Thymus (tissue), 11 donors: ENCODE data around the gene CYP11A1. TPM values are rescaled to one million over a fixed set of nuclear protein-coding genes. Genes with fewer than 3 reads are reported as not detected.

Source experiments
- DNase-seq, 9 donors: peaks; one replicate each; pipeline ENCODE4 v3.0.0-alpha.2; 2013; ENCODE audit warnings: low spot score in 9 of 9, low read depth in 6 of 9, missing footprints in 1 of 9
- H3K27ac ChIP-seq, 2 donors: one replicate each; pipeline ENCODE4 v1.5.1; 2013; ENCODE audit warnings: control low read depth in 1 of 2, low read depth in 1 of 2, low read length in 1 of 2, mild to moderate bottlenecking in 1 of 2, moderate library complexity in 1 of 2
- H3K27me3 ChIP-seq, 2 donors: one replicate each; pipeline ENCODE4 v1.5.1; 2013; ENCODE audit warnings: low read length in 1 of 2; ENCODE audit not compliant: control insufficient read depth in 2 of 2, insufficient read depth in 1 of 2
- H3K36me3 ChIP-seq, 2 donors: one replicate each; pipeline ENCODE4 v1.5.1; 2013; ENCODE audit warnings: low read length in 1 of 2, mild to moderate bottlenecking in 1 of 2, moderate library complexity in 1 of 2; ENCODE audit not compliant: control insufficient read depth in 2 of 2, insufficient read depth in 2 of 2
- H3K4me1 ChIP-seq, 2 donors: one replicate each; pipeline ENCODE4 v1.5.1; 2013; ENCODE audit warnings: low read length in 2 of 2; ENCODE audit not compliant: control insufficient read depth in 2 of 2, insufficient read depth in 2 of 2
- H3K4me3 ChIP-seq, 2 donors: one replicate each; pipeline ENCODE4 v1.5.1; 2013; ENCODE audit warnings: low read length in 2 of 2, control low read depth in 1 of 2, mild to moderate bottlenecking in 1 of 2
- H3K9me3 ChIP-seq, 2 donors: one replicate each; pipeline ENCODE4 v1.5.1; 2013; ENCODE audit warnings: low read length in 1 of 2, mild to moderate bottlenecking in 1 of 2; ENCODE audit not compliant: control insufficient read depth in 2 of 2, insufficient read depth in 1 of 2
- WGBS: extraction: QIAGEN DNeasy Blood & Tissue Kit; methylation state at CpG from one replicate; pipeline ENCODE4 v1.1.7; 2013; 5-methylcytosine and 5-hydroxymethylcytosine counted together
- polyA plus RNA-seq: library from polyadenylated mRNA; stranded (reverse); fragments of 200-250 nt; gene quantifications from one replicate; pipeline ENCODE4 v1.2.3, GENCODE V29; 2013
- total RNA-seq: library from RNA; stranded (reverse); fragments of 120-200 nt; gene quantifications from one replicate; pipeline ENCODE4 v1.2.4, GENCODE V29; 2013
- donor health status: healthy.

The CYP11A1 gene
- total and polyA plus RNA-seq, 2 donors: 0.66 to 1.0 TPM

GRCh38 chr15:74328331-74329056, 39.0 kb downstream of the CYP11A1 start:
- Histone ChIP-seq H3K27me3 (no peaks in the 10 kb centered on the region), H3K4me1 (peaks cover 0 to 12% of the 10 kb centered on the region in 2 donors), H3K36me3 (no peaks in the 10 kb centered on the region), H3K27ac (no peak overlapping the region), H3K4me3 (no peak overlapping the region), H3K9me3 (no peaks in the 10 kb centered on the region)
- DNase-seq: peak in 2 of 9 donors; percentile 48 to 49
- WGBS: 31% methylated on average over 10 of the region's 10 CpGs

- no peak overlapping the region for H3K27ac ChIP-seq
- H3K9me3 ChIP-seq: no peaks in the 10 kb centered on the region
- no peak for DNase-seq
- H3K4me1 ChIP-seq: peaks cover 0 to 12% of the 10 kb centered on the region in 2 donors
- no peak overlapping the region for H3K4me3 ChIP-seq
- WGBS: 96% methylated on average over 6 of the region's 6 CpGs
- H3K36me3 ChIP-seq: no peaks in the 10 kb centered on the region
- H3K27me3 ChIP-seq: no peaks in the 10 kb centered on the region
These were observed 39.7 kb downstream of the CYP11A1 start for GRCh38 chr15:74327756-74328155.

- DNase-seq: no peak
- Histone ChIP-seq H3K4me3 (no peak overlapping the region), H3K9me3 (no peaks in the 10 kb centered on the region), H3K27me3 (no peaks in the 10 kb centered on the region), H3K27ac (no peak overlapping the region), H3K4me1 (peaks cover 0 to 12% of the 10 kb centered on the region in 2 donors), H3K36me3 (no peaks in the 10 kb centered on the region)
- WGBS: 82% methylated on average over 4 of the region's 4 CpGs
These were observed 40.7 kb downstream of the CYP11A1 start for GRCh38 chr15:74326746-74327145.

- DNase-seq: no peak
- Histone ChIP-seq H3K4me1 (peaks cover 0 to 22% of the 10 kb centered on the region in 2 donors), H3K27ac (no peak overlapping the region), H3K36me3 (no peaks in the 10 kb centered on the region), H3K9me3 (no peaks in the 10 kb centered on the region), H3K4me3 (no peak overlapping the region), H3K27me3 (no peaks in the 10 kb centered on the region)
- 99% methylated on average over 3 of the region's 3 CpGs for WGBS
These were observed 42.7 kb downstream of the CYP11A1 start for GRCh38 chr15:74324714-74325113.

GRCh38 chr15:74322558-74323180, 44.8 kb downstream of the CYP11A1 start:
- Histone ChIP-seq H3K27me3 (no peaks in the 10 kb centered on the region), H3K9me3 (no peaks in the 10 kb centered on the region), H3K4me3 (no peak overlapping the region), H3K4me1 (peaks cover 0 to 30% of the 10 kb centered on the region in 2 donors), H3K27ac (no peak overlapping the region), H3K36me3 (no peaks in the 10 kb centered on the region)
- 31% methylated on average over 6 of the region's 6 CpGs for WGBS
- peak in 3 of 9 donors; percentile 42 to 66 (median 64) for DNase-seq

GRCh38 chr15:74320352-74321247, 46.8 kb downstream of the CYP11A1 start:
- peaks cover 0 to 48% of the 10 kb centered on the region in 2 donors for H3K4me1 ChIP-seq
- no peaks in the 10 kb centered on the region for H3K27me3 ChIP-seq
- no peaks in the 10 kb centered on the region for H3K36me3 ChIP-seq
- 83% methylated on average over 10 of the region's 10 CpGs for WGBS
- peak overlapping the region in 1 of 2 donors; percentile 64 for H3K27ac ChIP-seq
- no peak overlapping the region for H3K4me3 ChIP-seq
- no peaks in the 10 kb centered on the region for H3K9me3 ChIP-seq
- peak in 1 of 9 donors; percentile 45 for DNase-seq

GRCh38 chr15:74319596-74320351, 47.7 kb downstream of the CYP11A1 start:
- Histone ChIP-seq H3K4me1 (peaks cover 7 to 56% of the 10 kb centered on the region in 2 donors), H3K9me3 (no peaks in the 10 kb centered on the region), H3K4me3 (no peak overlapping the region), H3K36me3 (no peaks in the 10 kb centered on the region), H3K27me3 (no peaks in the 10 kb centered on the region), H3K27ac (peak overlapping the region in 1 of 2 donors; percentile 64)
- WGBS: 47% methylated on average over 8 of the region's 8 CpGs
- DNase-seq: peak in 2 of 9 donors; percentile 50 to 60

GRCh38 chr15:74319138-74319460, 48.3 kb downstream of the CYP11A1 start:
- Histone ChIP-seq H3K4me3 (no peak overlapping the region), H3K4me1 (peaks cover 13 to 63% of the 10 kb centered on the region in 2 donors), H3K9me3 (no peaks in the 10 kb centered on the region), H3K27me3 (no peaks in the 10 kb centered on the region), H3K36me3 (no peaks in the 10 kb centered on the region), H3K27ac (no peak overlapping the region)
- 88% methylated on average over 5 of the region's 5 CpGs for WGBS
- DNase-seq: no peak
